GM20000 (cell line): ENCODE data around the gene ARFGAP1.

Experiments used
- DNase-seq: peaks from one replicate; pipeline ENCODE4 v3.0.0; 2012; ENCODE audit warnings: low spot score
- TF ChIP-seq, protein P1 (sequence below): IDR thresholded peaks from 2 replicates; pipeline ENCODE4 v1.5.1; 2012; ENCODE audit warnings: mild to moderate bottlenecking, control low read depth; ENCODE audit errors: extremely low read depth, missing control alignments

ARFGAP1 gene

GRCh38 chr20:63227260-63227659 is 45.4 kb upstream of the ARFGAP1 start:
- DNase-seq: no peak
- TF ChIP-seq, protein P1, sequence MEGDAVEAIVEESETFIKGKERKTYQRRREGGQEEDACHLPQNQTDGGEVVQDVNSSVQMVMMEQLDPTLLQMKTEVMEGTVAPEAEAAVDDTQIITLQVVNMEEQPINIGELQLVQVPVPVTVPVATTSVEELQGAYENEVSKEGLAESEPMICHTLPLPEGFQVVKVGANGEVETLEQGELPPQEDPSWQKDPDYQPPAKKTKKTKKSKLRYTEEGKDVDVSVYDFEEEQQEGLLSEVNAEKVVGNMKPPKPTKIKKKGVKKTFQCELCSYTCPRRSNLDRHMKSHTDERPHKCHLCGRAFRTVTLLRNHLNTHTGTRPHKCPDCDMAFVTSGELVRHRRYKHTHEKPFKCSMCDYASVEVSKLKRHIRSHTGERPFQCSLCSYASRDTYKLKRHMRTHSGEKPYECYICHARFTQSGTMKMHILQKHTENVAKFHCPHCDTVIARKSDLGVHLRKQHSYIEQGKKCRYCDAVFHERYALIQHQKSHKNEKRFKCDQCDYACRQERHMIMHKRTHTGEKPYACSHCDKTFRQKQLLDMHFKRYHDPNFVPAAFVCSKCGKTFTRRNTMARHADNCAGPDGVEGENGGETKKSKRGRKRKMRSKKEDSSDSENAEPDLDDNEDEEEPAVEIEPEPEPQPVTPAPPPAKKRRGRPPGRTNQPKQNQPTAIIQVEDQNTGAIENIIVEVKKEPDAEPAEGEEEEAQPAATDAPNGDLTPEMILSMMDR: no peak

- no peak for DNase-seq
- TF ChIP-seq, protein P1: no peak
Observed at GRCh38 chr20:63228806-63229205, 43.8 kb upstream of the ARFGAP1 start.

DNA sequence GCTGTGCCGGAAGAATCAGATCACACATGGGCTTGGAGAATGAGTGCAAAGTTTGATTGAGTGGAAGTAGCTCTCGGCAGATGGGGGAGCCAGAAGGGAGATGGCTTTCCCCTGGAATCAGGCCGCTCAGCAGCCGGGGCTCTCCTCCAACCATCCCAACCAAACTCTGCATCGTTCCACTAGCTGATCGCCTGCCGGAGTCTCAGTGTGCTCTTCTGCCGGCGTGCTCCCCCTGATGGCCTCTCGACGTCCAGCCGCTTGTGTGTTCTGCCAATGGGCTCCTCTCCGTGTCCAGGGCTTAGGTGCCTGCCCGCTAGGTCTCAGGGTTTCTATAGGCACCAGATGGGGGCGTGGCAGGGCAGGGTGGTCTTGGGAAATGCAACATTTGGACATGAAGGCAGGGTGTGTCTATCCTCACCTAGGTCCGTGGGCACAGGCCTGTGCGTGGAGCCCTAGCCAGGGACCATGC is 41.8 kb upstream of the ARFGAP1 start:
- TF ChIP-seq, protein P1: peak; percentile 45
- DNase-seq: no peak

- no peak for DNase-seq
- TF ChIP-seq, protein P1: no peak
Observed at GRCh38 chr20:63232235-63233060, 40.2 kb upstream of the ARFGAP1 start.

GRCh38 chr20:63233061-63233344 is 39.6 kb upstream of the ARFGAP1 start:
- DNase-seq: no peak
- TF ChIP-seq, protein P1: no peak

DNA sequence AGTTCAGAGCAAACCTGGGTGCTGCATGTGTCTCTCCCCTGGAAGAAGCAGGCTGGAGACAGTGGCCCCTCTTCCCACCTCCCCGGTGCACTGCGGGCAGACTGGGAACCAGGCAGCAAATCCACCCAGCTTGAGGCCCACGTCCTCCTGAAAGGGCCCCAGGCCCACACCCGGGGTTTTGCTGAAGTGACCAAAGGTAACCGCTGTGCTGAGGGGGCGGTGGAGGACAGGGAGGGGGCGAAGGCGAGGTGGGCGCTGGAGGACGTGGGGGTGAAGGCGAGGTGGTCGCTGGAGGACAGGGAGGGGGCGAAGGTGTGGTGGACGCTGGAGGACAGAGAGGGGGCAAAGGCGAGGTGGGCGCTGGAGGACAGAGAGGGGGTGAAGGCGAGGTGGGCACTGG is 38.7 kb upstream of the ARFGAP1 start:
- TF ChIP-seq, protein P1: no peak
- no peak for DNase-seq

- peak; percentile 62 for DNase-seq
- TF ChIP-seq, protein P1: peak; percentile 37
Observed at GRCh38 chr20:63234693-63235398, 37.8 kb upstream of the ARFGAP1 start.
